D721Med (cell line): Measurements from ENCODE around the gene PRSS53.

Experiments
- DNase-seq: peaks from one replicate; pipeline ENCODE4 v3.0.0; 2011; ENCODE audit warnings: low spot score; ENCODE audit not compliant: insufficient read length
- FAIRE-seq: peaks from 2 replicates; lab custom pipeline; 2011; peaks lifted over from hg19 to GRCh38; lab: Jason Lieb, UNC
- CTCF ChIP-seq: IDR thresholded peaks from 2 replicates; pipeline ENCODE4 v1.5.1; 2012; ENCODE audit warnings: mild to moderate bottlenecking, control low read depth; ENCODE audit not compliant: insufficient read depth; ENCODE audit errors: missing control alignments

Gene PRSS53

GRCh38 chr16:31052114-31052513 lies 36.6 kb downstream of the PRSS53 start:
- DNase-seq (no peak), FAIRE-seq (no peak)
- no peak for TF ChIP-seq CTCF

GRCh38 chr16:31050280-31051030 lies 38.3 kb downstream of the PRSS53 start:
- no peak for DNase-seq
- no peak for FAIRE-seq
- TF ChIP-seq CTCF = no peak

- no peak for FAIRE-seq
- no peak for TF ChIP-seq CTCF
- no peak for DNase-seq
Measured at GRCh38 chr16:31043898-31044481, 44.8 kb downstream of the PRSS53 start.

- no peak for FAIRE-seq
- DNase-seq = no peak
- no peak for TF ChIP-seq CTCF
Measured at GRCh38 chr16:31043352-31043751, 45.4 kb downstream of the PRSS53 start.

GRCh38 chr16:31042866-31043265 lies 45.9 kb downstream of the PRSS53 start:
- FAIRE-seq (no peak), DNase-seq (no peak)

GRCh38 chr16:31038993-31039392 lies 49.8 kb downstream of the PRSS53 start:
- TF ChIP-seq CTCF = no peak
- DNase-seq (no peak), FAIRE-seq (no peak)

More at GRCh38 chr16:31042866-31043265, 45.9 kb downstream of the PRSS53 start:
- TF ChIP-seq CTCF = no peak

GRCh38 chr16:31036691-31037090 lies 52.1 kb downstream of the PRSS53 start:
- no peak for FAIRE-seq
- DNase-seq = no peak
- TF ChIP-seq CTCF = no peak
